GM23338 (cell line): ENCODE data around the gene DSG4.

ENCODE experiments used
- CREB1 ChIP-seq: fragments of 250-450 bp; sonication (Bioruptor Pico); IDR thresholded peaks from 2 replicates; pipeline ENCODE4 v1.5.0; 2020; ENCODE audit warnings: low read depth, mild to moderate bottlenecking, moderate library complexity
- CTCF ChIP-seq, 2 experiments: fragments of 200-600 bp in 1 of 2; sonication (generic) in 1 of 2; conservative IDR thresholded peaks; 2 replicates each; pipeline versions ENCODE4 v1.5.1 to v1.6.1; 2016 to 2017; ENCODE audit warnings: antibody characterized with exemption in 2 of 2, low read depth in 2 of 2, mild to moderate bottlenecking in 2 of 2, moderate library complexity in 1 of 2
- ETS1 ChIP-seq: IDR thresholded peaks from 2 replicates; pipeline ENCODE4 v1.6.1; 2016; ENCODE audit warnings: antibody characterized with exemption
- EZH2 ChIP-seq: fragments of 200-600 bp; sonication (generic); IDR thresholded peaks from one replicate; pipeline ENCODE4 v1.8.0; 2017; ENCODE audit warnings: antibody characterized with exemption, mild to moderate bottlenecking, low read depth; ENCODE audit not compliant: unreplicated experiment
- JUNB ChIP-seq: IDR thresholded peaks from one replicate; pipeline ENCODE4 v1.6.1; 2016; ENCODE audit warnings: antibody characterized with exemption; ENCODE audit not compliant: unreplicated experiment
- POLR2AphosphoS5 ChIP-seq: IDR thresholded peaks from 2 replicates; pipeline ENCODE4 v1.6.1; 2016; ENCODE audit warnings: antibody characterized with exemption, low read depth

- TF ChIP-seq CTCF (conservative IDR thresholded peaks at IDR 0.05; ENCODE audit: low read depth in 2 of 2), result no peak
- no peak for TF ChIP-seq EZH2
- no peak for TF ChIP-seq CREB1 (CRISPR knock-in tag)
- TF ChIP-seq JUNB, result no peak
- no peak for TF ChIP-seq ETS1
- no peak for TF ChIP-seq POLR2AphosphoS5
Observed at GRCh38 chr18:31438402-31438801, 61.8 kb downstream of the DSG4 start.
